ENCODE measurements around the gene TCAP. TPM values are rescaled to one million over a fixed set of nuclear protein-coding genes. Genes with fewer than 3 reads are reported as not detected.

TCAP gene
- total RNA-seq, 1 experiment from 2014 or later, result 1.6 TPM

DNA sequence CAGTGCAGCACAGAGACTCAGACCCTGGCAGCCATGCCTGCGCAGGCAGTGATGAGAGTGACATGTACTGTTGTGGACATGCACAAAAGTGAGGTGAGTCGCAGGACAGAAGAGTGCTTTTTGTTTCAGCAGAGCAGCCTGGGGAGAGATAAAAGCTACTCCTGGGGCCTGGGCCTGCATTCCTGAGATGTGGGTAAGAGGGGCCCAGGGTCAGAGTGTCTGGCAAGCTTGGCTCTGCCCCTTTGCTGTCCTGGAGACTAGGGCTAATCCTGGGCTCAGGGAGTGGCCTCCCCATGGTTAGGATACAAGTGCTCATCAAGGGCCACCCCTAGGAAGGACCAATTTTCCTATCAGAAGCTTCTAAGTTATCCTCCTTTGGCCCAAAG is 29.9 kb downstream of the TCAP start:
- in situ Hi-C loops (cut with HindIII; ENCODE audit: low pct_unique_long_range_greater_than_20kb, low sequenced_read_pairs), result no loop called here
- TF ChIP-seq, protein P1, sequence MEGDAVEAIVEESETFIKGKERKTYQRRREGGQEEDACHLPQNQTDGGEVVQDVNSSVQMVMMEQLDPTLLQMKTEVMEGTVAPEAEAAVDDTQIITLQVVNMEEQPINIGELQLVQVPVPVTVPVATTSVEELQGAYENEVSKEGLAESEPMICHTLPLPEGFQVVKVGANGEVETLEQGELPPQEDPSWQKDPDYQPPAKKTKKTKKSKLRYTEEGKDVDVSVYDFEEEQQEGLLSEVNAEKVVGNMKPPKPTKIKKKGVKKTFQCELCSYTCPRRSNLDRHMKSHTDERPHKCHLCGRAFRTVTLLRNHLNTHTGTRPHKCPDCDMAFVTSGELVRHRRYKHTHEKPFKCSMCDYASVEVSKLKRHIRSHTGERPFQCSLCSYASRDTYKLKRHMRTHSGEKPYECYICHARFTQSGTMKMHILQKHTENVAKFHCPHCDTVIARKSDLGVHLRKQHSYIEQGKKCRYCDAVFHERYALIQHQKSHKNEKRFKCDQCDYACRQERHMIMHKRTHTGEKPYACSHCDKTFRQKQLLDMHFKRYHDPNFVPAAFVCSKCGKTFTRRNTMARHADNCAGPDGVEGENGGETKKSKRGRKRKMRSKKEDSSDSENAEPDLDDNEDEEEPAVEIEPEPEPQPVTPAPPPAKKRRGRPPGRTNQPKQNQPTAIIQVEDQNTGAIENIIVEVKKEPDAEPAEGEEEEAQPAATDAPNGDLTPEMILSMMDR (IDR thresholded peaks at IDR 0.05), result no peak
- TF ChIP-seq TCF7L2 (IDR thresholded peaks at IDR 0.05; ENCODE audit: low read depth, low read length), result no peak
- TF ChIP-seq, protein P2, sequence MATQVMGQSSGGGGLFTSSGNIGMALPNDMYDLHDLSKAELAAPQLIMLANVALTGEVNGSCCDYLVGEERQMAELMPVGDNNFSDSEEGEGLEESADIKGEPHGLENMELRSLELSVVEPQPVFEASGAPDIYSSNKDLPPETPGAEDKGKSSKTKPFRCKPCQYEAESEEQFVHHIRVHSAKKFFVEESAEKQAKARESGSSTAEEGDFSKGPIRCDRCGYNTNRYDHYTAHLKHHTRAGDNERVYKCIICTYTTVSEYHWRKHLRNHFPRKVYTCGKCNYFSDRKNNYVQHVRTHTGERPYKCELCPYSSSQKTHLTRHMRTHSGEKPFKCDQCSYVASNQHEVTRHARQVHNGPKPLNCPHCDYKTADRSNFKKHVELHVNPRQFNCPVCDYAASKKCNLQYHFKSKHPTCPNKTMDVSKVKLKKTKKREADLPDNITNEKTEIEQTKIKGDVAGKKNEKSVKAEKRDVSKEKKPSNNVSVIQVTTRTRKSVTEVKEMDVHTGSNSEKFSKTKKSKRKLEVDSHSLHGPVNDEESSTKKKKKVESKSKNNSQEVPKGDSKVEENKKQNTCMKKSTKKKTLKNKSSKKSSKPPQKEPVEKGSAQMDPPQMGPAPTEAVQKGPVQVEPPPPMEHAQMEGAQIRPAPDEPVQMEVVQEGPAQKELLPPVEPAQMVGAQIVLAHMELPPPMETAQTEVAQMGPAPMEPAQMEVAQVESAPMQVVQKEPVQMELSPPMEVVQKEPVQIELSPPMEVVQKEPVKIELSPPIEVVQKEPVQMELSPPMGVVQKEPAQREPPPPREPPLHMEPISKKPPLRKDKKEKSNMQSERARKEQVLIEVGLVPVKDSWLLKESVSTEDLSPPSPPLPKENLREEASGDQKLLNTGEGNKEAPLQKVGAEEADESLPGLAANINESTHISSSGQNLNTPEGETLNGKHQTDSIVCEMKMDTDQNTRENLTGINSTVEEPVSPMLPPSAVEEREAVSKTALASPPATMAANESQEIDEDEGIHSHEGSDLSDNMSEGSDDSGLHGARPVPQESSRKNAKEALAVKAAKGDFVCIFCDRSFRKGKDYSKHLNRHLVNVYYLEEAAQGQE (IDR thresholded peaks at IDR 0.05; ENCODE audit: insufficient read depth in 1 of 2, low read depth in 2 of 2, low read length in 1 of 2), result no peak
- no peak for TF ChIP-seq SIN3A (IDR thresholded peaks at IDR 0.05; ENCODE audit: borderline replicate concordance, insufficient read depth, low read depth, low read length)
- no peak for TF ChIP-seq POLR2AphosphoS5 (IDR thresholded peaks at IDR 0.05; ENCODE audit: low read depth, low read length)

DNA sequence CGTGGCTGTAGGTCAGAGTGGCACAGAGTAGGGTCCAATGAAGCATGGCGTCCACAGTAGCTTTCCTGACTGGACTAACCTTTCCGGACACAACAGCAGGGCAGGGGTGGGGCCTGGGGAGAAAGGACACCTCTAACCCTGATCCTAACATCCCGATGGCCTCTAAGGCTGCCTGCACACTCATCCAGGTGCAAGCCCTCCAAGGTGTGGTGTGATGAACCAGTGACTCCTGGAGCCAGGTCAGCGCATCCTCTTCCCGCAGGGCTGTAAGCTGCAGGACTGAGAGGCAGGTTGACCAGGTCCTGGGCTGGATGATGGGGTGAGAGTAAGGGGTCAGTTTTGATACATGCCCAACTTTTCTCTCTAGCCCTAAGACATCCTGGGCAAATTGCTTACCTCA is 31.6 kb downstream of the TCAP start:
- in situ Hi-C loops (cut with HindIII; ENCODE audit: low pct_unique_long_range_greater_than_20kb, low sequenced_read_pairs) (no loop called here), intact Hi-C loops (cut with micrococcal nuclease; ENCODE audit: unreplicated experiment) (no loop called here)
- DNase-seq (ENCODE audit: low read depth, low spot score) (no peak), ATAC-seq (no peak)
- Histone ChIP-seq H3K27me3 (ENCODE audit: control insufficient read depth, insufficient read depth, low read length) (no peaks in the 10 kb centered on the region), H3K4me1 (ENCODE audit: control insufficient read depth, insufficient read depth, low read length) (peaks cover 14% of the 10 kb centered on the region), H3K27ac (ENCODE audit: low read length) (no peak overlapping the region), H3K36me3 (ENCODE audit: control insufficient read depth, insufficient read depth, low read length) (peaks cover 3% of the 10 kb centered on the region; the same call in 1 of the 2 replicates), H3K4me3 (ENCODE audit: low read depth in 2 of 2, low read length in 2 of 2) (no peak overlapping the region), H3K9me3 (ENCODE audit: control insufficient read depth, insufficient read depth, low read depth, low read length) (no peaks in the 10 kb centered on the region)
- ChIA-PET CTCF (no interaction called here), POLR2A (no interaction called here)
- no TSS peak for BruUV-seq (replicated peaks)
- TF ChIP-seq, protein P2 (IDR thresholded peaks at IDR 0.05; ENCODE audit: insufficient read depth in 1 of 2, low read depth in 2 of 2, low read length in 1 of 2), result no peak
- TF ChIP-seq TCF7L2 (IDR thresholded peaks at IDR 0.05; ENCODE audit: low read depth, low read length) (no peak), SIN3A (IDR thresholded peaks at IDR 0.05; ENCODE audit: borderline replicate concordance, insufficient read depth, low read depth, low read length) (no peak), POLR2AphosphoS5 (IDR thresholded peaks at IDR 0.05; ENCODE audit: low read depth, low read length) (no peak)
- TF ChIP-seq, protein P1 (IDR thresholded peaks at IDR 0.05), result no peak

More for the DNA sequence above, 29.9 kb downstream of the TCAP start:
- Histone ChIP-seq H3K27me3 (ENCODE audit: control insufficient read depth, insufficient read depth, low read length) (no peaks in the 10 kb centered on the region), H3K9me3 (ENCODE audit: control insufficient read depth, insufficient read depth, low read depth, low read length) (no peaks in the 10 kb centered on the region), H3K4me1 (ENCODE audit: control insufficient read depth, insufficient read depth, low read length) (peaks cover 6% of the 10 kb centered on the region), H3K27ac (ENCODE audit: low read length) (no peak overlapping the region), H3K4me3 (ENCODE audit: low read depth in 2 of 2, low read length in 2 of 2) (no peak overlapping the region), H3K36me3 (ENCODE audit: control insufficient read depth, insufficient read depth, low read length) (no peaks in the 10 kb centered on the region; the same call in 1 of the 2 replicates)
- DNase-seq (ENCODE audit: low read depth, low spot score), result no peak
- ATAC-seq, result no peak
- intact Hi-C loops (cut with micrococcal nuclease; ENCODE audit: unreplicated experiment), result no loop called here
- ChIA-PET CTCF (interaction anchor here (0.7 to 0.8 kb wide), 2 partner anchors 10 to 576 kb away, joined by 3 to 6 read pairs; no protein-coding TSS in a partner anchor), POLR2A (interaction anchor here (0.5 kb wide), 1 partner anchor 35 kb away, joined by 4 read pairs; no protein-coding TSS in a partner anchor)
- BruUV-seq (replicated peaks), result no TSS peak
